ENCODE measurements around the gene PBX3.
A peak's percentile ranks its signal among the peaks of the same experiment; 100 is the strongest.

PBX3 gene

DNA sequence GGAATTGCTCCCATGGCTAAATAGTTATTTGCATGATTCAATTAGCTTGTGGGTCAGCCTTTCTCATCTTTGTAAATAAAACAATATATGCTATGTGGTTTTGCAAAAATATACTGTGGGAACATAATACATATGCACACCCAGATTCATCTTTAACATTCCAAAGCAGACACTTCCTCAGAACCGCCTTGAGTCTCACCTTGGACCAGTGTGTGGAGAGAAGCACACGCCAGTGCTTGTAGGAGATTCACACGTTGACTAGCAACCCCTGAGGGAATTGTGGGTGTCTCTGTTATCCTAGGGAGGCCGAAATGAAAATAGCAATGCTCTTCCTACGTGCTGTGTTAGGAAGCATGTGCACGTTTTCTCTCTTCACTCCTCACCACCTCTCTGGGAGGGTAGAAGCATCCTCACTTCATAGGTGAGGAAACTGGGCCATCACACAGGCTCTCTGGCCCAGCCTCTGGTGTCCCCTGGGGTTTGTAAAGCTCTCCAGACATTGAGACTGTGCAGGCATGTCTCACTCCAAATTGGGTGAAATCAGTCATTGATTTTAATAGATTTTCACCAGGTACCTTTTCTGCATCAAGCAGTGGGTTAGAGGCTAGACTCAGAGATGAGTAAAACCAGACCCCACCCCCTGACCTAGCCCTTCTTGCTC, 221.7 kb downstream of the PBX3 start:
- TF ChIP-seq CTCF (conservative IDR thresholded peaks at IDR 0.05; ENCODE audit: control insufficient read depth, insufficient read depth, low read depth, low read length): no peak
- DNase-seq (ENCODE audit: low read depth): peak; percentile 4
- H3K4me3 ChIP-seq (ENCODE audit: control insufficient read depth, low read depth, low read length): no peak overlapping the region

DNA sequence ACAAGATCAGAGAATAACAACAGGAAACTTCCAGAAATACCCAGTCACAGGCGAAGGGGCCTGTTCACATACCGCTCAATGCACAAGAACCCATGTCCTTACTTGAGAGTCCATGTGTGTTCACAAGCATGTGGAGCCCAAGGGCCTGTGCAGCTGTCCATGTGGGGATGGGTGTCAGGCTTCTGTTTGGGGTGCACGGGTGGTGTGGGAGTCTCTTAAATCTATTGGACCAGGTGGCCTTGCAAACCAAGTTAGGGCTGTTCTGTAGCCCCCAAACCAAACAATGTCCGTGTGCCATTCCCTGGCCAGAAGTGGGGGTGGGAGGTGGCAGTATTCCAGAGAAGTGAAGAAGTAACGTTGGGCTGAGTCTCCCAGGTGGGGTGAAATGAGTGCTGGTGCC, 222.3 kb downstream of the PBX3 start:
- no peak for TF ChIP-seq CTCF (conservative IDR thresholded peaks at IDR 0.05; ENCODE audit: control insufficient read depth, insufficient read depth, low read depth, low read length)
- DNase-seq (ENCODE audit: low read depth): no peak
- no peak overlapping the region for H3K4me3 ChIP-seq (ENCODE audit: control insufficient read depth, low read depth, low read length)

GRCh38 chr9:125969868-125970267, 222.7 kb downstream of the PBX3 start:
- no peak overlapping the region for H3K4me3 ChIP-seq (ENCODE audit: control insufficient read depth, low read depth, low read length)
- DNase-seq (ENCODE audit: low read depth): no peak
- no peak for TF ChIP-seq CTCF (conservative IDR thresholded peaks at IDR 0.05; ENCODE audit: control insufficient read depth, insufficient read depth, low read depth, low read length)

DNA sequence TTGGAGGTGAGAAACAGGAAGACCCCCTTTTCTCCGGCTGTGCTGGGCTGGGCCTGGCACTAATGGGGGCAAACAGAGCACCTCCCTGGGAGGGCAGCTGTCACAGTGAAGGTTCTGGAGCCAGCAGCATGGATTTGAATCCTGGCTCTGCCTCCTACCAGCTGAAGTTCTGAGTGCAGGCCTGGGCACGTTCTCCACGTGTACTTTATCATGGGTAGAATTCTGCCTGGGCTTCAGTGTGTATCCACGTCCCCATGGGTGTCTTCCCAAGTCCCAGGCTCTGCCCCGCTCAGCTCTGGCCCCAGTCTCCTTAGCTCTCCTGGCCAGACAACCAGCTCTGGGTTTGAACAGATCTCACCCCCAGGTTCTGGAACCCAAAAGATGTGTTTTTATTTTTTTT, 223.2 kb downstream of the PBX3 start:
- H3K4me3 ChIP-seq (ENCODE audit: control insufficient read depth, low read depth, low read length): no peak overlapping the region
- no peak for DNase-seq (ENCODE audit: low read depth)
- TF ChIP-seq CTCF (conservative IDR thresholded peaks at IDR 0.05; ENCODE audit: control insufficient read depth, insufficient read depth, low read depth, low read length): no peak

- no peak overlapping the region for H3K4me3 ChIP-seq (ENCODE audit: control insufficient read depth, low read depth, low read length)
- DNase-seq (ENCODE audit: low read depth): no peak
- TF ChIP-seq CTCF (conservative IDR thresholded peaks at IDR 0.05; ENCODE audit: control insufficient read depth, insufficient read depth, low read depth, low read length): no peak
Observed at GRCh38 chr9:125971050-125971449, 223.9 kb downstream of the PBX3 start.

- no peak for DNase-seq (ENCODE audit: low read depth)
- no peak for TF ChIP-seq CTCF (conservative IDR thresholded peaks at IDR 0.05; ENCODE audit: control insufficient read depth, insufficient read depth, low read depth, low read length)
- H3K4me3 ChIP-seq (ENCODE audit: control insufficient read depth, low read depth, low read length): no peak overlapping the region
Observed at GRCh38 chr9:125972012-125972729, 225.0 kb downstream of the PBX3 start.

All from fibroblast of mammary gland (primary cell).